CD4-positive, alpha-beta T cell treated with Interferon alpha-2 for 1 hour (primary cell): ENCODE data around the gene MSRB2.

Experiments
- DNase-seq, 2 donors: peaks; one replicate each; pipeline ENCODE4 v3.0.0-alpha.2; 2020 to 2022

MSRB2 gene

GRCh38 chr10:23114228-23114850 lies 19.0 kb downstream of the MSRB2 start:
- DNase-seq: no peak

- no peak for DNase-seq
These were observed 21.3 kb downstream of the MSRB2 start for GRCh38 chr10:23116486-23117205.

GRCh38 chr10:23120001-23120934 lies 24.9 kb downstream of the MSRB2 start:
- no peak for DNase-seq

- no peak for DNase-seq
These were observed 25.8 kb downstream of the MSRB2 start for GRCh38 chr10:23121135-23121534.

GRCh38 chr10:23136462-23136861 lies 41.1 kb downstream of the MSRB2 start:
- no peak for DNase-seq

GRCh38 chr10:23139677-23140076 lies 44.3 kb downstream of the MSRB2 start:
- no peak for DNase-seq

- DNase-seq: no peak
These were observed 46.6 kb downstream of the MSRB2 start for GRCh38 chr10:23141995-23142394.

GRCh38 chr10:23146258-23146657 lies 50.9 kb downstream of the MSRB2 start:
- DNase-seq: no peak

GRCh38 chr10:23147035-23147434 lies 51.7 kb downstream of the MSRB2 start:
- DNase-seq: no peak

- DNase-seq: no peak
These were observed 52.8 kb downstream of the MSRB2 start for GRCh38 chr10:23148214-23148613.

- DNase-seq: no peak
These were observed 54.7 kb downstream of the MSRB2 start for GRCh38 chr10:23150091-23150490.

- no peak for DNase-seq
These were observed 55.2 kb downstream of the MSRB2 start for GRCh38 chr10:23150610-23151009.

GRCh38 chr10:23151071-23151470 lies 55.7 kb downstream of the MSRB2 start:
- DNase-seq: no peak

GRCh38 chr10:23155169-23155568 lies 59.8 kb downstream of the MSRB2 start:
- DNase-seq: no peak

GRCh38 chr10:23156447-23157150 lies 61.2 kb downstream of the MSRB2 start:
- no peak for DNase-seq

GRCh38 chr10:23157239-23157681 lies 61.9 kb downstream of the MSRB2 start:
- DNase-seq: no peak

GRCh38 chr10:23157691-23158369 lies 62.5 kb downstream of the MSRB2 start:
- peak in 1 of 2 donors; percentile 8 for DNase-seq

- DNase-seq: peak; percentile 8 to 38
These were observed 63.0 kb downstream of the MSRB2 start for GRCh38 chr10:23158370-23158769.

- no peak for DNase-seq
These were observed 76.0 kb downstream of the MSRB2 start for GRCh38 chr10:23171232-23171876.
